ENCODE results near the gene HAPLN2.
"Not testable (repeated sequence)": the region's sequence is repeated elsewhere in the genome, so short reads cannot be mapped to it uniquely, and the experiment has no call there.

HAPLN2 gene

DNA sequence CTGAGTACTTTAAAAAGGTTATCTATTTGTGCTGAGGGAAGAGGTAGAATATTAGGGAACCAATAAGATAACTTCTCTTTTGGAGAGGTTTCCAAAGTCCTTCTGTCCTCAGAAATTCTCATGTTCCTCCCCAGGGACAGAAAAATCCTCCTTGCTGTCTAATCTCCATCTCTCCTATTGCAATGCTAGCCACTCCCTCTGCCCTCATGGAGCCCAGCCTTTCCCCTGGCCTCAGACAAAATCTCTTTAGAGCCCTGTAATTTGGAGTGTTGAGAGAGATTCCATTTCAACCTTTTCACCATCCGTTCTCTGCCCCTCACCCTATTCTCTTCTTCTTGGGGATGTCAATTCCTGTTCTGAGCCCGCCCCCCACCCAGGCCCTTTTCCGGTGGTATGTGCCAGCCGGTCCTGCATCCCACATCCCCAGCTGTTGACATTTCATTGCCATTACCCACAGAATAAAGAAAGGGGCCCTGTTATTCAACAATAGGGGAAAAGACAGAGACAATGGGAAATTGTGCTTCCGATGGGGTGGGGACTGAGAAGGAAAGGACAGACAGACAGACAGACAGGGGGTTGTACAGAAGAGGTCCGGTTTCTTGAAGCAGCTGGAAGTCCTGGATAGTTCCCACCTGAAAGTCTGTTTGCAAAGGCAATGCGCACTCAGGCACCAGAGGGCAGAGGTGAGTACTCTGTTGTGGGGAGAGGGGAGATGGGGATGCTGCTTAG lies at the start of gene HAPLN2:
HAPLN2 (plus strand) TSS at position 563 of the 729 bp plus-strand sequence. CDS start 4,076 bp downstream, outside the sequence.
- DNase-seq (ENCODE audit: low spot score) = peak; percentile 71

DNA sequence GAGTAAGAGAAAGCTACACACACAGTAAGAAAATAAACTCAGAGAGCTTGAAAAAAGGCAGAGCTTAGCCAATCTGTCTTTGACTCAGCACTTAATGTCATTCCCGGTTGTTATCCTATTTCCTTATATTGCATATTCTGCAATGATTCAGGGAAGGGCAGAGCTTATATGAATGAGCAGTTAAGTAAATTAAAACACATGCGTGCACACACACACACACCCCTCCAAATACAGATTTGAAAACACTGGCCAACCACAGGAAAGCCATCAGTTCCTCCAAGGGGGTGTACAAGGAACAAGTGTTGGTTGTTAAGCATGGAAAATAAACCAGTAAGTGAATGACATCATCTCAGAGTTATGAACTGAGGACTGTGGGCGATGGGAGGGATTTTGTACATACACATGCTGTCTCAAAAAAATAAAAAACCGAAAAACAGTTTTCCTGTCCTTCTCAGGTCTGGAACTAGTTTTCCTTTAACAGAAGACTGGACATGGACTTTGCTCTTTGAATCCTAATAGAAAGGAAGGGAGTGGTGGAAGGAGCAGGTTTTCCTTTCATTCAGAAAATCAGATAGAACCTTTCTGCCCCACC lies 47.9 kb upstream of the HAPLN2 start:
- DNase-seq (ENCODE audit: low spot score) = no peak

DNA sequence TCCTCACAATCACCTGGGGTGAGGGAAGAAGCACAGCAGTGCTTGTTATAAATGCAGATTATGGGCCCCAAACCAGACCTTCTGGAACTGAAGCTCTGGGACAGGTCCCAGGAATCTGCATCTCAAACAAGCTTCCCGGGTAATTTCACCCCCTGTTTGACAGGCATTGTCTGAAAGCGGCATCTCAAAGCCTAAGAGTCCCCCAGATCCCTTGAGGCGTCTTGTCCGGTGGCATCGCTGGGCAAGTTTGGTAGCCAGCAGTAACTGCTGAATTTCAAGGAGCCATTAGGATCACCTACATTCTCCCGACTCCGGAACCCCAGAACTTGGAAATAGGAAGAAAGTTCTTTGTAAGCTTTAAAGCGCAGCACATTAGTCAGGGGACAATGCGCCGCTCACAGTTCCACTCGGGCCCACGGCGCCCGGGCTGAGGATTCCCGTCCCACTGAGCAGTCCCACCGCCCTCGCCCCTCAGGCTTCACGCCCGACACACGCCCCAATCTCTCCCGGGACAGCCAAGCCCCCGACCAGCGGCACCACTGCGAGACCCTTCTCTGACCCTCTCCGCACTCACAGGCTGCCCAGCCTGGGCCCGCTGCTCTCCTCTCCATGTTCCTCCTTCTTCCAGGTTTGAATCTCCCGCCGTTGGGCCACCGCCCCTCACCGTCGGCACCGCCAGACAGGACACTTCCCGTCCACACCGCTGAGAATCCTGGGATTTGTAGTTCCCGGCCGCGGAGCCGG lies 47.1 kb upstream of the HAPLN2 start, which contains the start of gene IQGAP3:
IQGAP3 (minus strand) TSS at position 647 of the 744 bp plus-strand sequence; CDS start at position 611, 36 bp downstream.
- DNase-seq (ENCODE audit: low spot score) = peak; percentile 99

DNA sequence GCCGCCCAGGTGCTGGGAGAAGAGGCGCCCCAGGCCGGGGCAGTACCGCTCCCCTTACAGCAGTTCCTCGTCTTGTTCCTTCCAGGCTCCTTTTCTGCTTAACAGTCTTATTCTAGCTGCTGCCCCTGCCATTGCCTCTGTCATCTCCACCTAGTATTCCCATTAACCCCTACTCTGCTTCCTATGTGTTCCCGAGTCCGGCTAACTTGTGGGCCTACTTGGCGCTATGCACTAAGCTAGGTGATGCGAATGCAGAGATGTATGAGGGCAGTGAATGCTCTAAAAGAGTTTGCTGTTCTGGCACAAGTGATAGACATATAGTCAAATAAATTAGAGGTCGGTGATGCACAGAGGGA lies 46.6 kb upstream of the HAPLN2 start:
- no peak for DNase-seq (ENCODE audit: low spot score)

DNA sequence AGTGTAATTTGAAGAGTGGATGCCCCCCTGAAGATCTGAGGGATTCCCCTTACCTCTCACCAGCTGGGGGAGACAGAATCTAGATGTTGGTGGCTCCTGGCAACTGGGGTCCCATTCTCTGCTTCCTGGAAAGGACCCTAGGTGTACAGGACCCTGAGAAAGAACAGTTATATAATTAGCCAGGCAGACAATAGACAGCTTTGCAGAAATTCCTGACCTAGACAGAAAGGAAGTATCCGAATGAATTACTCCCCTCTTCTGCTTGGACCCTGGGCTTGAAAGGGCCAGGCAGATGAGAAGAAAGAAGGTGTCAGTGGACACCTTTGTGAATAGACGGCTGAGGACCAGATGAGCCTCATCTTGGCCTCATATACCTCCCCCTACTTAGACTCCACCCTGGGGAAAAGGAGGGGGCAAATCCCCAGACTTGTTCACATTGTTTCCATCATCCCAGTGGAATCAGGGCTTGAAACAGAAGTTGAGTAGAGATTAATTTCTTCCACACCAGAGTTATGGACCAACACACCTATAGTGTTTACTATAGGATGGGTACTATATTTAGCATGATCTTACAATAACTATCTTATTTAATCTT lies 45.1 kb upstream of the HAPLN2 start:
- peak; percentile 73 for DNase-seq (ENCODE audit: low spot score)

DNA sequence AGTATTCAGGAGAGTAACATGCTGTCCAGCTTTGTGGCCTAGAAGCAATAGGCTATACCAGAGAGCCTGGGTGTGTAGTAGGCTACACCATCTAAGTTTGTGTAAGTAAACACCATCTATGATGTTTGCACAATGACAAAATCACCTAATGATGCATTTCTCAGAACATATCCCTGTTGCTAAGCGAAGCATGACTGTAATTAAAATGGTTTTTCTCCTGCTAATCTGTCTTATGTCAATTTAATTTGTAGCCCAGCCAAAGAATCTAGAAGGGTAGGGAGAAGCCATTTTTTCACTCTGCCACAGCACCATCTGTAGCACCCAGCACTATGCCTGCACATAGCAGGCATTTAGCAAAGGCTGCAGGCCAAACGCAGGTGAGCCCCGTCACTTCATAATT lies 41.7 kb upstream of the HAPLN2 start:
- peak; percentile 65 for DNase-seq (ENCODE audit: low spot score)

DNA sequence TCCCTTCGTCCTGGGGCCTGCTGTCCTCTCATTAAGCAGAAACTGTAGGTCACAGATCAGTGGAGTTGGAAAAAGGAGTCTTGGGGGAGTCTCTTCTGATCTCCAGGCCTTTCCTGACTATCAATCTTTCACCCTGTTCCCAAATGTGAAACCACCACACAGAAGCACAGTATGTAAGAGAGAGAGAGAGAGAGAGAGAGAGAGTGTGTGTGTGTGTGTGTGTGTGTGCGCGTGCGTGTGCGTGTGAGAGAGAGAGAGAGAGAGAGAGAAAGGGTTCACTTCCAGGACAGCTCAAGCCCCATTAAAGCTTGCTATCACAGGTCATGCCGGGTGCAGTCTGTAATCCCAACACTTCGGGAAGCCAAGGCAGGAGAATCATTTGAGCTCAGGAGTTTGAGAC lies 41.2 kb upstream of the HAPLN2 start:
- DNase-seq (ENCODE audit: low spot score) = no peak

DNA sequence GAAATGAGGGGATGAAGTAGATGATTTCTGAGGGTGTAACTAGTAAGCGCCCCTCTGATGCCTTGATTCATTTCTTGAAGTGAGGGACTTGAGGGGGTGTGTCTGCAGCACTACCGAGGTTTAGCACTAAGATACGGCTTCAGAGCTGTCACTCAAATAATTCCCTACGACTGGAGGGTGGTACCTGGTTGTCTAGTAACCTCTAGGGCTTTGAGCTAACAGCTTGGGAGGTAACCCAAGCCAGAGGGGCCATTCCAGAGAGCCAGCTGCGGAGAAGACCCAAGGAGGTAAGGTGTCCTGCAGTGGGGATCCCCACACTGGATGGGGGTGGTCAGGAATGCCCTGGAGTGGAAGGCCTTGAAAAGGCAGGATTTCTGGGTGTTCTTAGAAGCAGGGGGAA lies 39.7 kb upstream of the HAPLN2 start, which contains the start of gene TTC24:
TTC24 (plus strand) TSS at position 252 of the 400 bp plus-strand sequence. CDS start 1,642 bp downstream, outside the sequence.
- no peak for DNase-seq (ENCODE audit: low spot score)

DNA sequence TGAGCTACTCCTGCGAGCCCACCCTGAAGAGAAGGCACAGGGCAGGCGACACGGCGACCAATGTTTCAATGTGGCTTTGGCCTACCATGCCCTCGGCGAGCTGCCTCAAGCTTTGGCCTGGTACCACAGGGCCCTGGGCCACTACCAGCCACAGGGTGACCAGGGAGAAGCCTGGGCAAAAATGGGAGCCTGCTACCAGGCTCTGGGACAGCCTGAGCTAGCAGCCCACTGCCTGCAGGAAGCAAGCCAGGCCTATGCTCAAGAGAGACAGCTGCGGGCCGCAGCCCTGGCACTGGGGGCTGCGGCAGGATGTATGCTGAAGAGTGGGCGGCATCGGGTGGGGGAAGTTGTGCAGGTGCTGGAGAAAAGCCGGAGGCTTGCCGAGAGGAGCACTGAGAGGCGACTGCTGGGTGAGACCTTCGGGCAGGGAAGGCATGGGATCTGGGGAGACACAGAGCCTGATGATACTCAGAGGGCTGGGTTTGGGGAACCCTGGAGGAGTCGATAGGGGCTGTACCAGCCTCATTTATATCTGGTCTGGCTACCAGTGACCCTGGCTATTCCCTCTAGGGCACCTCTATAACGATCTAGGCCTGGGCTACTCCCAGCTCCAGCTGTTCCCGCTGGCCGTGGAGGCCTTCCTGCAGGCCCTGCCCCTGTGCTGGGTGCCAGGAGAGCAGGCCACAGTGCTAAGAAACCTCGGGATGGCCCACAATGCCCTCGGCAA lies 37.4 kb upstream of the HAPLN2 start:
- no peak for DNase-seq (ENCODE audit: low spot score)

DNA sequence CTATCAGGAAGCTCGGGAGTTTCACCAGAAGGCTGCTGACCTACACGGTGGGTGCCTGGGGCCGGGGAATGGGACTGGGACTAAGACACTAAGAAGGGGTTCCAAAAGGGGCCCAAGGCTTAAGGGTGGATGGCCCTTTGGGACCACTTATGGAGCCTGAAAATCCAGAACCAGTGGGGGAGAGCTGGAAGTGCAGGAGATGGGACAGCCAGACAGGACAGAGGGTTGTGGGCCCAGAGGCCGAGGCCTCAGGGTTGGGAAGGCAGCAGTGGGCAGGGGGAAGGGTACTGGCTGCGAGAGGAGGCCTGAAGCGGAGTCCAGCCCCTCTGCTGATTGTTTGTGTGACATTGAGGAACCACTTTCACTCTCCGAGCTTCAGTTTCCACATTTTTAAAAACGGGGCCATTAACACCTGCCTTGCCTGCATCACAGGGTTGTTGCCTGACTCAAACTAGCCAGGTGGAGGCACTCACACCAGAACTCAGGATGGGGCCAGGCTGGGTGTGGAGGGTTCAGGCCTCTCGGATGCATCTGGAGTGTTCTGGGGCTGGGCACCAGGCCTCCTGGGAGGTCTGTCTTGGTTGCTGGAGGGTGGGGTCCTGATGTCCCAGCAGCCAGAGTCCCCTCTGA lies 36.7 kb upstream of the HAPLN2 start:
- DNase-seq (ENCODE audit: low spot score) = no peak

DNA sequence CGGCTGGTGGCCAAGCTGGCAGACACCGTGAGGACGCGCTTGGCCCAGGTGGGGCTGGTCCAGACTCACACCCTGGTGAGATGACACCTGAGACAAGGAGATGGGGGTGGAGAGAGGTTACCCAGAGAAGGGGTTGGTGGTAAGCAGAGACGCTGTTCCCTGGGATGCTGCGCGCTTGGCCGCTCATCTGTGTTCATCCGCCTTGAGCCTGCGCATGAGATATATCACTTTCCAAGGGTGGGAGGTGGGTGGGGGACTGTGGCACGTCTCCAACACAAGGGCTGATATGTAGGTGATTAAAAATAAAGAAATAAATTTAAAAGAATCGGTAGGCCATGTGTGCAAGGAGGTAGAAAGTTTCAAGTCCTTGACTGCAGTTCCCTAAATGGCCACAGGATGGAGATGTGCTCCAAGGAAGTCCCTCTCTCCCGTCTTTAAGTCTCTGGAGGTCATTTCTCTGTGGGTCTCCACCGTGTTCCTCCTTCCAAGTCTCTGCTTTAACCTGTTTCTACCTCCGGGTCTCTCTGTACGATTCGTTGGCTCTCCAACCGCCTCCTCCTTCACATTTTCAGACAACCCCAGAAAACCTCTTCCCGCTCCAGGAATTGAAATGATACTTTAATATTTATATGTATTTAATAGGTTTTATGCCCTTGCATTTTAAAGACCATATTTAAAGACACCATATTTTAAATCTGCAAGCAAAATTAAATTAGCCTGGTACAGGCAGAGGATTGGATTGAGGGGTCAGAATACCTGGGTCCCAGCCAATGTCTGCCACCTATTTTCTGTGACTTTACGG lies 35.2 kb upstream of the HAPLN2 start:
- peak; percentile 83 for DNase-seq (ENCODE audit: low spot score)

DNA sequence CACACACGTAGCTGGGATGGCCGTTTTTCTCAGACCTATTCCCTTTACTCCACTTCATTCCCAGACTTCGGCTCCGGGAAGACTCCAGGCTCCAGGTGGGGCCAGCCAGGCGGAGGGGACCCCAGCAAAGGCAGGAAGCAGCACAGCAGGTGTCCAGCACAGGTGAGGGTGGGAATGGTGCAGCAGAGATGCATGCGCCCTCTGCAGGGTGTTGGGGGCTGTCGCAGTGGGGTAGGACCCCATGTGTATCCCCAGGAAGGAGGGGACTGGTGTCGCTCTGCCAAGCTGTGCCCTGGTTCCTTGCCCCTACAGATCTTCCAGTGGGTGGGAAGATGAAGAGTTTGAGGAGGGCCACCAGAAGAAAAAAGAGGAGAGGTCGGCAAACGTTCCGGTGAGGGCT lies 34.4 kb upstream of the HAPLN2 start:
- peak; percentile 77 for DNase-seq (ENCODE audit: low spot score)

DNA sequence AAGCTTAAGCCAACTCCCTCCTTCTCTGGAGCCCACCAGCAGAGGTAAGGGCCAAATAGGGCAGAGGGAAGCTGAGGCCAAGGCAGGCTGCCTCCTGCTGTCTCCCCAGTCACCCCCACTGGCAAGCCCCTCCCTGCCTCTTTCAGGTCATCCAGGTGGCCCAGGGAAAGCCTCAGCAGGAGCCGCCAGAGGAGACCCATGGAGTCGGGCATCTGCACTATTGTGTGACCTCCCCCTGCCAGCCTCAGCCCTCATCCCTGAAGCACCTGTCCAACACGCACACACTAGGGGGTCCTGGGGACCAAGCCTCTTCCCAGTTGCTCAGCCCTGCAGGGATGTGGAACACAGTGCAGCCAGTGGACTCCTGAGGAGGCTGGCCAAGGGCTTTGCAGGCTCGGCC lies 32.9 kb upstream of the HAPLN2 start:
- no peak for DNase-seq (ENCODE audit: low spot score)

DNA sequence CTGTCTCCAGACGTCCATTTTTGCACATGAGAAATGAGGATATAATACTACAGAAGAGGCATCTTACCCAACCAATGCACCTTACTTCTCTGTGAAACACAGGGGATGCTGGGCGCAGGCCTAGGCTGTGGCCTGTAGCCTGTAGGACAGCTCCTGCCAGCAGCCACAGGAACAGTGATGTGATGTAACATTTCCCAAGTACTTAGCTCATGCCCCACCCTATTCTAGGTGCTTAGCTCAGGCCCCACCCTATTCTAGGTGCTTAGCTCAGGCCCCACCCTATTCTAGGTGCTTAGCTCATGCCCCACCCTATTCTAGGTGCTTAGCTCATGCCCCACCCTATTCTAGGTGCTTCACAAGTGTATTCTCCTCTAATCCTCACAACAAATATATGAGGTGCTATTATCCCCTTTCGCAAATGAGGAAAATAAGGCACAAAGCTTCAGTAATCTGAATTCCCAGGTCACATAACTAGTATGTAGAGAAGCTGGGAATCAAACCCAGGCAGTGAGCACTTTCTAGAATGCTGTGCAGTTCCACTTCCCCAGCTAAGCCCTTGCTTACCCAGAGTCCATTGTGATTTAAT lies 32.2 kb upstream of the HAPLN2 start:
- no peak for DNase-seq (ENCODE audit: low spot score)

DNA sequence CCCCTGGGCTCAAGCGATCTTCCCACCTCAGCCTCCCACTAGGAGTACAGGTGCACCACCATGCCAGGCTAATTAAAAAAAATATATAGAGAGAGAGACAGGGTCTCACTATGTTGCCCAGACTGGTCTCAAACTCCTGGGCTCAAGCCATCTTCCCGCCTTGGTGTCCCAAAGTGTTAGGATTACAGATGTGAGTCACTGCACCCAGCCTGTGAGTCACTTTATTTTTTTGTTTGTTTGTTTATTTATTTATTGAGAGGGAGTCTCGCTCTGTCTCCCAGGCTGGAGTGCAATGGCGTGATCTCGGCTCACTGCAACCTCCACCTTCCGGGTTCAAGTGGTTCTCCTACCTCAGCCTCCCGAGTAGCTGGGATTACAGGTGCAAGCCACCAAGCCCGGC lies 31.3 kb upstream of the HAPLN2 start:
- DNase-seq (ENCODE audit: low spot score) = not testable (repeated sequence)

DNA sequence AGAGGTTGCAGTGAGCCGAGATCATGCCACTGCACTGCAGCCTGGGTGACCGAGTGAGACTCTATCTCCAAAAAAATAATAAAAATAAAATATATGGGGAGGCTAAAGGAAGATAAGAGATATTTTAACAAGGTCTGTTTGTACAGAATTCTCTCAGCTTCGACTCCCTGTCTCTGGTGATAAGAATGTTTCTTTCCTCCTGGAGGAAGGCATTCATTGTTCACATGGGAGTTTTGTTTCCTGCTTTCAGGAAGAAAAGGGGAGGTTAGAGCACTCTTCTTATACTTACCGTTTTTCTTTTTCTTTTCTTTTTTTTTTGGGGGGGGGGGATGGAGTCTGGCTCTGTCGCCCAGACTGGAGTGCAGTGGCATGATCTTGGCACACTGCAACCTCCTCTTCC lies 29.7 kb upstream of the HAPLN2 start:
- no peak for DNase-seq (ENCODE audit: low spot score)

DNA sequence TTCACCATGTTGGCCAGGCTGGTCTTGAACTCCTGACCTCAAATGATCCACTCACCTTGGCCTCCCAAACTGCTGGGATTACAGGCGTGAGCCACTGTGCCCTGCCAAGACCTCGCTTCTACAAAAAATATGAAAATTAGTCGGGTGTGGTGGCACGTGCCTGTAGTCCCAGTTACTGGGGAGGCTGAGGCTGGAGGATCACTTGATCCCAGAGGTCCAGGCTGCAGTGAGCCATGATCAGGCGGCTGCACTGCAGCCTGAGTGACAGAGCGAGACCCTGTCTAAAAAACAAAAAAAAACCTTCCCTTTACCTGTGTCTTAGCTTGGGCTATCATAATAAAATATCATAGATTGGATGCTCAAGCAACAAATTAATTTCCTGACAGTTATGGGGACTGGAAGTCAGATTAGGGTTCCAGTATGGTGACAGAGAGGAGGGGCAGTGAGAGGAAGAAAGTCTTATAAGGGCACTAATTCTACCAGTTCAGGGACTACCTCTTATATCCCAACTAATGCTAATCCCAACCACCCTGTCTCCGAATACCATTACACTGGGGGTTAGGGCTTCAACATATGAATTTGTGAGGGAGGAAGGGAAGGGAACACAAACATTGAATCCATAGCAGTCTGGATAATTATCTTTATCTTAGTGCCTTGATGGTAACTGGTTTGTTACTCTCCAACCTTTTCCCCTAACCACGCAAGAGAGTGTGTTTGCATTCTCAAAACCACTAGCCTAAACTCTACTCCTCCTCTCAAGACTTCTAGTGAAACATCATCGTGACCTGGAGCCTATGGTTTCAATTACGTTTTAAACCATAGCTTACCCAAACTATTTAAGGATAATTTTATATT lies 28.7 kb upstream of the HAPLN2 start:
- DNase-seq (ENCODE audit: low spot score) = no peak

DNA sequence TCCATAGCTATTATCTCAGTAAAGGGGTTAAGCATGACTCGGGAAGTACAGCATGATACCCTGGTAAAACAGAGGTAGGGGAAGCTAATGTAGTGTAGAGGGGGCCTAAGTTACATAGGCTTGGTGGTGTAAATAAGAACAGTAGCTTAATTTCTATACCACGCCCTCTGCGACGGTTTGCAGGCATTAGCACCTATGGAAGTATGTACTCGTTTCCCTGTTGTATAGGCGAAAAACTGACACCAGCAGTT lies 28.1 kb upstream of the HAPLN2 start:
- DNase-seq (ENCODE audit: low spot score) = no peak

DNA sequence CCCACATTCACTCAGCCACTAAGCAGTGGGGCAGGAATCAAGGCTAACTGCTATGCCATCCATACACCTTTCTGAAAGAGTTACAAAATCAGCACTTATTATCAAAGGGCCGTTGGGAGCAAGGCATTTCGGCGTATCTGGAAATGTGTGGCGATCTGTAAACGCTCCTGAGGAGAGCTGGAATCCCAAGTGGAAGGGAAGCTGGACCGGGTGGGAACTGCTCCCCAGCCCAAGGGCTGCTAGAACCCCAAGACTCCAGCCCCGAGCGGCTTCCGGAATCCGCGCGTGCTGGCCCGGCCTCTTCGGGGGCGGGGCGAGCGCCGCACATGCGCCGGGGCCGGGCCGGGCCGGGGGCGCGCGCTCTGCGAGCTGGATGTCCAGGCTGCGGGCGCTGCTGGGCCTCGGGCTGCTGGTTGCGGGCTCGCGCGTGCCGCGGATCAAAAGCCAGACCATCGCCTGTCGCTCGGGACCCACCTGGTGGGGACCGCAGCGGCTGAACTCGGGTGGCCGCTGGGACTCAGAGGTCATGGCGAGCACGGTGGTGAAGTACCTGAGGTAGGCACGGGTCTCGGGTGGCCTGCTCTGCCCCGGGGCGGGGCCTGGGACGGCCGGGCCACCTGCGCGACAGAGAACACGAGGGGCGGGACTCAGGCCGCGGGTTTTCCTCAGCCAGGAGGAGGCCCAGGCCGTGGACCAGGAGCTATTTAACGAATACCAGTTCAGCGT lies 27.6 kb upstream of the HAPLN2 start, which contains the start of gene NAXE:
NAXE (plus strand) TSS at position 345 of the 726 bp plus-strand sequence; CDS start at position 374, 29 bp downstream.
- peak; percentile 97 for DNase-seq (ENCODE audit: low spot score)
